DMS79 (cell line): ENCODE data around the gene USP44.
"Not testable (repeated sequence)": the region's sequence is repeated elsewhere in the genome, so short reads cannot be mapped to it uniquely, and the experiment has no call there.

Source experiments
- DNase-seq: peaks from one replicate; lab custom pipeline; 2025; lab: John Stamatoyannopoulos, UW

The USP44 gene

DNA sequence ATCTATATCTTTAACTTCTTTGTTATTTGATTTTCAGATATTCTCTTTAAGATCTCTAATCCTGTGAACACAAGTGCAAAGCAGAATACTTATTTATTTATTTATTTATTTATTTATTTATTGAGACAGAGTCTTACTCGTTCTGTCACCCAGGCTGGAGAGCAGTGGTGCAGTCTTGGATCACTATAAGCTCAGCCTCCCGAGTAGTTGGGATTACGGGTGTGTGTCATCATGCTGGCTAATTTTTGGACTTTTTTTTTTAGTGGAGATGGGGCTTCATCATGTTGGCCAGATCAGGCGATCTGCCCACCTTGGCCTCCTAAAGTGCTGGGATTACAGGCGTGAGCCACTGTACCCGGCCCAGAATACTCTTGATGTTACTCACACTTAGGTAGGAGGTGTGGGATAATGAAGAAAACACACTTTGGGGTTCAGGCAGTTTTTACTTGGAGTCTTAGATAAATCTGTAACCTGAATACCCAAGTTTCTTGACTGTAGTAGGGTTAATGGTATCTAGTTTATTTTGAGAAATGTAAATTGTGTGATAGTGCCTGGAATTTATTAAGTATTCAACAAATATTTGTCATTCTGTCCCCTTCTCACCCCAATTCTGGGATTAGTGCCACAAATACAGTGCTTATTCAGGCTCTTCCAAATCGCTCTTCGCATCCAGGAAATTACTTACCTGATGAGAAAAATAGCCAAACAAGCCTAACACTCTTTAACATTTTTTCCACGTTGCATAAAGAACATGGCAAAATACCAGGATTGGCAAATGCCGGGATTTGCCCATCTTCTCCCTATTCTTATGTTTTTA lies 44.4 kb downstream of the USP44 start:
- DNase-seq = no peak

DNA sequence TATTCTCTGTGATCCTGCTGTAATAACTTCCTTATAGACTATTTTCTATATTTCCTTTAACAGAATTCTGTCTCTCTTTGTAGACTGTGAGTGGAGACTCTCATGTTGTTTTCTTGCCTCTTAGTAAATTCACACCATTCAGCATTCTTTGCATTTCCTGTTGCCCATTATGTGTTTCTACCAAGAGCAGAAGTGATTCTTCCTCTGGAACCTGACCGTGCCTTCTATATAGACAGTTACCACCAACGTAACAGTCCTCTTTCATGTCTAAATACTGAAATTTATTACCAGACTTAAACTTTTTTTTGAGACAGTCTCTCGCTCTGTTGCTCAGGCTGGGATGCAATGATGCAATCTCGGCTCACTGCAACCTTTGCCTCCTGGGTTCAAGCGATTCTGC lies 46.2 kb downstream of the USP44 start:
- no peak for DNase-seq

DNA sequence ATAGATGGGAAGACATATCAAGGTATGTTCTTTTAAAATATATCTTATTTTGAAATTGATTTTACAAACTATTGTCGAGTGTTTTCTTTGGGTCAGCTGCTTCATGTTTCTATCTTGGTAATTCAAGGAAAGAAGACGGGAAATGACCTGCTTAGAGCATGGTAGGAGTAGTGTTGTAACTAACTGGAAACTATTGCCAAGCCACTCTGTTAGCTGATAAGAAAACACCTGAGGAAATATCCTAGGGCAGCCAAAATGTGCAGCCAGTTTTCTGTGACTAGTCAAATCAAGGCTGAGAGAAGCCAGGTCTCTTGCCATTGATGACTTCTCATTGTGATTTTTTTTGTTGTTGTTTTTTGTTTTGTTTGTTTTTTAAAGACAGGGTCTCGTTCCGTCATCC lies 47.1 kb downstream of the USP44 start:
- no peak for DNase-seq

DNA sequence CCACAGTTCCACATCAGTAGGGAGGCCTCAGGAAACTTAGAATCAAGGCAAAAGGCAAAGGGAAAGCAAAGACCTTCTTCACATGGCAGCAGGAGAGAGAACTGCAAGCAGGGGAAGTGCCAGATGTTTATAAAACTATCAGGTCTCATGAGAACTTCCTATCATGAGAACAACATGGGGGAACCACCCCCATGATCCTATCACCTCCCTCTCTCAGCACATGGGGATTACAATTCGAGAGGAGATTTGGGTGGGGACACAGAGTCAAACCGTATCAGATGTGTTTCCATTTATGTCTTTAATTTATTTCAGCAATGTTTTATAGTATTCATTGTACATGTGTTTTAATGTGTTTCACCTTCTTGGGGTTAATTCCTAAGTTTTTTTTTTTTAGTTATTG lies 51.5 kb downstream of the USP44 start:
- no peak for DNase-seq

DNA sequence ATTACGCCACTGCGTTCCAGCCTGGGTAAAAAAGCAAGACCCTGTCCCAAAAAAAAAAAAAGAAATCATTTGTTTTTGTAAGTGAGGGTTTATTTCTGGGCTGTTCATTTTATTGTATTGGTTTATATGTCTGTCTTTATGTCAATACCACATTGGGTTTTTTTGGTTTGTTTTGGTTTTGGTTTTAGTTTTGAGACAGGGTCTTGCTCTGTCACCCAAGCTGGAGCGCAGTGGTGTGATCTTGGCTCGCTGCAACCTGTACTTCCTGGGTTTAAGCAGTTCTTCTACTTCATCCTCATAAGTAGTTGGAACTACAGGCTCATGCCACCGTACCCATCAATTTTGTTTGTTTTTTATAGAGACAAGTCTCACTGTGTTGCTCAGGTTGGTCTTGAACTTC lies 52.3 kb downstream of the USP44 start:
- DNase-seq = no peak

DNA sequence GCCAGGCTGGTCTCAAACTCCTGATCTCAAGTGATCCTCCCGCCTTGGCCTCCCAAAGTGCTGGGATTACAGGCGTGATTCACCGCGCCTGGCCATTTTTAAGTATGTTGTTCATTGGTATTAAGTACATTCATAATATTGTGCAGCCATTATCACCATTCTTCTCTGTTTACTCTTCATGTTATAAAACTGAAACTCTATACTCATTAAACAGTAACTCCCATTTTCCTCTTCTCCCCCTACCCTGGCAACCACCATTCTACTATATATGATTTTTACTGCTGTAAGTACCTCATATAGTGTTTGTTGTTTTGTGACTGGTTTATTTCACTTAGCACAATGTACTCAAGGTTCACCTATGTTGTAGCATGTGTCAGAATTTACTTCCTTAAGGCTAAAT lies 54.2 kb downstream of the USP44 start:
- DNase-seq = no peak

DNA sequence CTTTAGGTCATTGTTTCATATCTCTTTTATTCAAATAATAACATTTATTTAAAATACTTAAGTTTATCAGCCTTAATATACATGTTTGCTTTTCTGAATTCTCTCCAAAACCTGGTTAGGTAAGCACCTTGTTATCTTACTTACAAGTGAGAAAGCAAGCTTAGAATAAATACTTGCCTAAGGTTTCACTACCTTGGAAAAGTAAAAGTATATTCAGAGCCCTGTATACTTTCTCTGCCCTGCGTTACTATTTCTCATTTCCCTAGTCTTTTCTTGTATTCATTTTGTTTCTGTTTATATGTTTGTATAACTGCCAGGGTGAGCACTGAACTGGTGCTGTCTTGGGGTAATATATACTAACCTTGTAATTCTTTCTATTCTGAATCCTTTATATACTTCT lies 55.8 kb downstream of the USP44 start:
- no peak for DNase-seq

DNA sequence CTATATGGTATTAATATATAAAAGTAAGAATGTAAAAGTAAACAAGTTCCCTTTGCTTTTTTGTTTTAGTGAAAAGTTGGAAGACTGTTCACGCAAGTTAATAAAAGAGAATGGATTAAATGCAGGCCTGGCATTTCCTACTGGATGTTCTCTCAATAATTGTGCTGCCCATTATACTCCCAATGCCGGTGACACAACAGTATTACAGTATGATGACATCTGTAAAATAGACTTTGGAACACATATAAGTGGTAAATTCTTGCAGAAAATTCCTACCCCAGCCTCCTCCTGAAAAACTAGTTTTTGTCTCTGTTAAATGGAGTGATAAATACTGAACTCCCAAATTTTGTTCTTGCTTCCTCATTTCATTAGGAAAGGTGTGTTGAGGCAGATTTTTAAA lies 56.4 kb downstream of the USP44 start:
- DNase-seq = no peak

DNA sequence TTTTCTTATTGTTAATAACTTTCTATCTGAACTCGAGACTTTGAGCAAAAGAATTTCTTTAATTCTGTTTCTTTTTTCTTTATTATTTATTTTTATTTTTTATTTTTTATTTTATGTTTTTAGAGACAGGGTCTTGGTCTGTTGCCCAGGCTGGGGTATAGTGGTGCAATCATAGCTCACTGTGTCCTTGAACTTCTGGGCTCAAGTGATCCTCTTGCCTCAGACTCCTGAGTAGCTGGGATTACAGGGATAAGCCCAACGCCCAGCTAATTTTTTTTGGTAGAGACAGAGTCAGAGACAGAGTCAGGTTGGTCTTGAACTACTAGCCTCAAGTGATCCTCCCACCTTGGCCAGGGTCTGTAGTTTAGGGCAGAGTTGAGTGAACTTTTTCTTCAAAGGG lies 58.8 kb downstream of the USP44 start:
- no peak for DNase-seq

DNA sequence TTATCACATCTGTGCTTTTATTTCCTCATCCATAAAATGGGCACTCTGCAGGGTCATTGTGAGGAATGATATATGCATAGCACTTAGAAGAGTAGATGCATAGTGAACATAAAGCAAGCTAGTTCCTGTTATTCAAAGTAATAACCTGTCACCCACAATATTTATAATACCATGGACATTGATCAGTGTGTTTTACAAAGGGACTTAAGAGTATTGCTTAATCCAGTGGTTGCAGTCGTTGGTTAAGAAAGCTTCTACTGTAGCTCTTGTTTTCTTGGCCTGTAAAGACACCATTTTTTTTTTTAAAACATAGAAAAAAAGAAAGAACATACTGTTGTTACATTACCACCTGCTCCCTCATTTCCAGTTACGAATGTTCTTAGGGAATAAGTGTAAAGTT lies 64.3 kb downstream of the USP44 start:
- no peak for DNase-seq

DNA sequence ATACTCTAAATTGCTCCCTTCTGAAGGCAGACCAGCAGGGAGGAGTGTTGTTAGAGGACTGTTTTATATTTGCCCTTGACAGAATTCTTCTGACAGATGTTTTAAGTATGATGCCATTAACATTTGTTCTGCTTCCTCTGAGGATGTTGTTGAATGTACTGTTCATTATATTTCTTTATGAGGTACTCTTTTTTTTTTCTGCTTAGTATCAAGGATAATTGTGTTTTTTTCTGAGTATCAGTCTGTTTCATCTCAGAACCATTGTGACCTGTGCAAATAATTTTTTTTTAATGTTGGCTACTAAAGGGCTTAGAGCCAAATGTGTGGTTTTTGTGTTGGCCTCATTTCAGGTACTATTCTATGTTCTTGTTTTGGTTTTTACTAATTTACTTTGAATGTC lies 66.8 kb downstream of the USP44 start:
- DNase-seq = peak; percentile 17

DNA sequence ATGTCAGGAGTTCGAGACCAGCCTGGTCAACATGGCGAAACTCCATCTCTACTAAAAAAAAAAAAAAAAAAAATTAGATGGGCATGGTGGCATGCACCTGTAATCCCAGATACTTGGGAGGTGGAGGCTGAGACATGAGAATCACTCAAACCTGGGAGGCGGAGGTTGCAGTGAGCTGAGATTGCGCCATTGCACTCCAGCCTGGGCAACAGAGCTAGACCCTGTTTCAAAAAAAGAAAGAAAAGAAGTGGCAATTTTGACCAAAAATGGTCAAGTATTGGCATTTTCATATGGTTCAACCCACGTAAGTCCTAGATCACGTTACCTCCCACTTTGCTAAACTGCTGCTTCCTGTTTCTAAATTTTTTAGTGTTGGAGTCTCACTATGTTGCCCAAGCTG lies 68.7 kb downstream of the USP44 start:
- DNase-seq = not testable (repeated sequence)

DNA sequence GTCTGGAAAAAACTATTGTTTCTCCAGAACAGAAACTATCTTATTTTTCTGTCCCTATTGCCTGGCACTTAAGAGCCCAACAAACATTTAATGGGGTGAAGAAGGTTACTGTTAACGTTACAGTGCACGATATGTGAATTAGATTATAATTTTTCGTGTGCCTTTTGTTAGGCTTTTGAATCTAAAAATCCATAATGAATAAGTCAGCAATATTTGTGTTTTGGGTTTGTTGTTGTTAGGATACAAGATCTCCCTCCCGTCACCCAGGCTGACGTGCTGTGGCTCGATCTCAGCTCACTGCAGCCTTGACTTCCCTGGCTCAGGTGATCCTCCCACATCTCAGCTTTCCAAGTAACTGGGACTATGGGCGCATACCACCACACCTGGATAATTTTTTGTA lies 69.4 kb downstream of the USP44 start:
- no peak for DNase-seq

DNA sequence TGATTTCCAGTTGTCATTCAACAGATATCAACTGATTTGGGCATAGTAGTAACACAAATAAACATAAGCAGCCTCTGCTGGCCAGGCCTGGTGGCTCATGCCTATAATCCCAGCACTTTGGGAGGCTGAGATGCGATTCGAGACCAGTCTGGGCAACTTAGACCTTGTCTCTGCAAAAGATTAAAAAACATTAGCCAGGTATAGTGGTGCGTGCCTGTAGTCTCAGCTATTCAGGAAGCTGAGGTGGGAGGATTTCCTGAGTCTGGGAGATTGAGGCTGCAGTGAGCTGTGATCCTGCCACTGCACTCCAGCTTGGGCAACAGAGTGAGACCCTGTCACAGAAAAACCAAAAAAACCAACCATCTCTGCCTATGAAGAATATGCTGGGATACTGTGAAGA lies 70.2 kb downstream of the USP44 start:
- no peak for DNase-seq

DNA sequence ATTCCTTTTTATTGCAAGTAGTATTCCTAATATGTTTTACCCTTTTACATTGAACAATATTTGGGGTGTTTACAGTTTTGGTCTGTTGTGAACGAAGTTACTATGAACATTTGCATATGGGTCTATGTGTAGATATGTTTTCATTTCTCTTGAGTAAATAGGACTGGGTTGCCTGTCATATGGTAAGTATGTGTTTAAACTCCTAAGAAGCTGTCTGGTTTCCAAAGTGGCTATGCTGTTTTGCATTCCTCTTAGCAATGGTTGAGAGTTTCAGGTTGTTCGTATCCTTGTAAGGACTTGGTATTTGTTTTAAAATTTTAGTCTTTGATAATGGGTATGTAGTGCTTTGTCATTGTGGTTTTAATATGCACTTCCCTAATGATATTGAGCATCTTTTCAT lies 71.0 kb downstream of the USP44 start:
- DNase-seq = no peak

DNA sequence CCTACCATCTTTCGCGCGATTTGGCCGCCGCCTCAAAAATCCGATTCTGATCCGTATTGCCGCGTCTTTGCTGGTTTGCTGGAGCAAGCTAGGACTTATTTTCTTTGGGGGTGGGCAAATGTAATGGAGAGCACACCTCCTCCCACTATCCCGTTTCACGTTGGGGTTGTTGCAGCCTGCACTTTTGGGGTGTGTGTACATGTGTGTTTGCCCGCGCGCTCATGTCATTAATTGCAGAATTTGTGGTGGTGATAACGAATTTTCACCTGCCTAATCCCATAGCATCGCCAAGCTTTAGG lies 76.7 kb downstream of the USP44 start:
- DNase-seq = no peak

DNA sequence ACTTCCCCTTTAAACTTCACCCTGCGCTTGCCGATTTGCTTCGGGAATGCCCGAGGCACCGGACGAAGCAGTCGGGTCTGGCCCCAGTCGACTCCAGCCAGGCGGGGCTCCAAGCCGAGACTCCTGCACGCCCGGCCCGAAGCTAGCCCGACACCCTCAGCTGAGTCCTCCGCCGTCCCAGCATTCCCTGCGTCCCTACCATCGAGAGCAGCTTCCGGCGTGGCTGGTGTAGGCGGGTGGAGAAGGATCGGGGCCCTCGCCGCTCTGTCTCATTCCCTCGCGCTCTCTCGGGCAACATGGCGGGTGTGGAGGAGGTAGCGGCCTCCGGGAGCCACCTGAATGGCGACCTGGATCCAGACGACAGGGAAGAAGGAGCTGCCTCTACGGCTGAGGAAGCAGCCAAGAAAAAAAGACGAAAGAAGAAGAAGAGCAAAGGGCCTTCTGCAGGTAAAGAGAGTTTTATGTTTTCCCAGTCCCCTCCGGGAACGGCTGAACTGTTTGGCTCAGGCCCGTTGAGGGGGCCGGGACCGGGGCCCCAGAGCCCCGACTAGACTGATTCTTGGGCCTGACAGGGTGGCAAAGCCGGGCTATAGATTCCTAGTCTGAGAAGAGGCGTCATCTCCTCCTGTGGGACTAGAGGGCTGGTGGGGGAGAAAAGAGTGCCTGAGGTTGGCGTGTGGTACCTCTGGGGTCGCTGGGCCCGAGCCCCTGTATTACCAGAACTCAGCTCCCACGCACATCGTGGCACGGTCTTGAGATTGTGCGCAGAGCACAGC lies 77.2 kb downstream of the USP44 start, which contains the start of gene METAP2:
METAP2 (plus strand) TSS at position 269 of the 776 bp plus-strand sequence; CDS start at position 297, 28 bp downstream.
- peak; percentile 92 for DNase-seq

DNA sequence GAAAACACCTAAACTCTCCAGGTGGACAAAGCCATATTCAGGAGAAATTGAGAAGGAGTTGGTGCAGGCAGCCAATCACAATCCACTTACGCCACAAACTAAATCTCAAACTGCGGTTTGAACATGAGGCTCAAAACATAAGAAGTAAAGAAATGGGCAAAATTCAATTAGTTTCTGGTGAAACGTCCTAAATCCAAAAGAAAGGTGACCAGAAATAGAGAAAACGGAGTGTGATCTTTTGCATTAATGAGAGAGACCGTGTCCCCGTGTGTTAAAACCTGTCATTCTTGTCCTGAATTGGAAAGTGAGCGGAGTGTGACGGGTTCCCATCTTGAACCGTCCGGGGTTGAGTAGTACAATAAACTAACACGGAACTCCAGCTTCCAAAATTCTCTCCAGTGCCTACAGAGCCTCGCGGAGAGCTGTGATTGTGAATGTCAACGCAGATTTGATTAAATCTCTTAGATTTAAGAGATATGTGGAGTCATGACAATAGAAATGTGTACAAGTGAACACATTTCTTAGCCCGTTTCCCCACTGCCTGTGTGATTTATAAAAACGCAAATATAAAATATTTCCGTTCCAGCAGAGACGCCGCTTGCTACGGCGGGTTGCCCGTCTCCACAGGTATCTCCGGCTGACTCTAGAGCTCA lies 77.9 kb downstream of the USP44 start:
- DNase-seq = peak; percentile 54

DNA sequence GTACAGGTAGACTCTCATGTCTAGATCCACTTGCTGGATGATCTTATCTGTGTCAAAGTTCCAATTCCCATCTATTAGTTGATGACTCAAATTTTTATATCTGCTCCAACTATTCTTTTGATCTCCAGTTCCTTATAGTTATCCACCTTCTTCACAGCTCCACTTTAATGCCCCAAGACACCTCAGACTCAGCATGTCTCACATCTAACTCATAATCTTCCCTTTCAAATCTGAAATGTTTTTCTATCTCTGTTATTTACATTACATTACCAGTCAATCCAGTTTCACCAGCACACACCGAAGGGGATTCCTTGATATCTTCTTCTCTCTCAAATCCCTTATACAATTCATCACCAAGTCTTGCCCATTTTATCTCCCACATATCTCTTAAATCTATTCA lies 81.0 kb downstream of the USP44 start:
- DNase-seq = no peak
